Effector CD4-positive, alpha-beta T cell (primary cell): ENCODE results near the gene STX12.
"Not testable (repeated sequence)": the region's sequence is repeated elsewhere in the genome, so short reads cannot be mapped to it uniquely, and the experiment has no call there.

Source experiments
- DNase-seq: peaks from one replicate; pipeline ENCODE4 v3.0.0-alpha.2; 2020

Gene STX12

GRCh38 chr1:27831568-27832410 lies 58.8 kb downstream of the STX12 start:
- DNase-seq, result no peak

- DNase-seq, result no peak
Observed at GRCh38 chr1:27832762-27833161, 59.7 kb downstream of the STX12 start.

GRCh38 chr1:27833470-27833869 lies 60.5 kb downstream of the STX12 start:
- DNase-seq, result no peak

GRCh38 chr1:27835046-27835445 lies 62.0 kb downstream of the STX12 start:
- DNase-seq, result no peak

GRCh38 chr1:27835501-27835900 lies 62.5 kb downstream of the STX12 start:
- no peak for DNase-seq

GRCh38 chr1:27849951-27850350 lies 76.9 kb downstream of the STX12 start:
- no peak for DNase-seq

- no peak for DNase-seq
Observed at GRCh38 chr1:27855085-27855484, 82.1 kb downstream of the STX12 start.

GRCh38 chr1:27856561-27857343 lies 83.7 kb downstream of the STX12 start:
- no peak for DNase-seq

- not testable (repeated sequence) for DNase-seq
Observed at GRCh38 chr1:27857552-27857951, 84.5 kb downstream of the STX12 start.

- DNase-seq, result peak; percentile 81
Observed at GRCh38 chr1:27858072-27858948, 85.3 kb downstream of the STX12 start.

- no peak for DNase-seq
Observed at GRCh38 chr1:27858949-27859576, 86.0 kb downstream of the STX12 start.

- DNase-seq, result no peak
Observed at GRCh38 chr1:27861436-27861835, 88.4 kb downstream of the STX12 start.

GRCh38 chr1:27862004-27862403 lies 89.0 kb downstream of the STX12 start:
- no peak for DNase-seq

- DNase-seq, result no peak
Observed at GRCh38 chr1:27862671-27863537, 89.9 kb downstream of the STX12 start.

- no peak for DNase-seq
Observed at GRCh38 chr1:27863538-27863915, 90.5 kb downstream of the STX12 start.

- DNase-seq, result no peak
Observed at GRCh38 chr1:27864264-27864895, 91.4 kb downstream of the STX12 start.

GRCh38 chr1:27865821-27866220 lies 92.8 kb downstream of the STX12 start:
- no peak for DNase-seq

- DNase-seq, result no peak
Observed at GRCh38 chr1:27868556-27868931, 95.5 kb downstream of the STX12 start.

- peak; percentile 53 for DNase-seq
Observed at GRCh38 chr1:27868932-27869718, 96.1 kb downstream of the STX12 start.

- no peak for DNase-seq
Observed at GRCh38 chr1:27869719-27870085, 96.7 kb downstream of the STX12 start.
